Measurements from ENCODE around the gene BET1L. TPM values are rescaled to one million over a fixed set of nuclear protein-coding genes. Genes with fewer than 3 reads are reported as not detected.

BET1L gene
- 25.7 and 27.2 TPM in 2 replicates for total RNA-seq (2014; rRNA removed; shearing (Covaris generic))
- 76.6 and 78.5 TPM in 2 replicates for polyA plus RNA-seq (2016; fragmentation: Nextera tagmentation; extraction: Ambion mirVana)

- Histone ChIP-seq H3F3A (ENCODE audit: insufficient read depth) (peaks cover 20% of the 10 kb centered on the region), H3K9ac (peak within 1 kb of the TSS; percentile 99), H3K27ac (peak within 1 kb of the TSS; percentile 99), H3K9me2 (ENCODE audit: insufficient read depth) (no peaks in the 10 kb centered on the region), H2AFZ (peak within 1 kb of the TSS; percentile 37), H4K20me1 (ENCODE audit: insufficient read depth) (no peaks in the 10 kb centered on the region), H3K27me3 (replicated peaks; ENCODE audit: insufficient read depth) (no peaks in the 10 kb centered on the region), H3K79me2 (ENCODE audit: insufficient read depth) (peaks cover 88% of the 10 kb centered on the region), H3K36me3 (ENCODE audit: low read depth) (peaks cover 33% of the 10 kb centered on the region), H3K4me3 (peak within 1 kb of the TSS; percentile 93), H3K9me3 (ENCODE audit: low read depth) (no peaks in the 10 kb centered on the region), H3K4me2 (ENCODE audit: unreplicated experiment) (peak within 1 kb of the TSS; percentile 99), H3K4me1 (ENCODE audit: insufficient read depth) (peaks cover 34% of the 10 kb centered on the region)
- in situ Hi-C loops (cut with MboI) = no loop called here
- WGBS, 2 experiments (ENCODE audit: low coverage in 1 of 2, low lambda C conversion rate in 2 of 2, missing lambda C conversion rate in 2 of 2) = 1 to 2% methylated on average over 48 to 51 of the region's 63 CpGs
- peak; percentile 99 for DNase-seq
- TF ChIP-seq EZH2 (IDR thresholded peaks at IDR 0.05; ENCODE audit: insufficient read depth, poor library complexity, severe bottlenecking) (no peak), EZH2phosphoT487 (IDR thresholded peaks at IDR 0.05; ENCODE audit: insufficient read depth, low read depth) (no peak)
These were observed at the start of gene BET1L, which contains the start of gene RIC8A for GRCh38 chr11:207208-207862. Gene BET1L, minus strand, starts transcription at chr11:207399. Its CDS starts 78 bp downstream, at chr11:207321. Gene RIC8A, plus strand, starts transcription at chr11:207708. Its CDS starts 1,147 bp downstream, at chr11:208855.

- Histone ChIP-seq H3K9me3 (ENCODE audit: low read depth) (no peaks in the 10 kb centered on the region), H3K27ac (no peak overlapping the region), H4K20me1 (ENCODE audit: insufficient read depth) (no peaks in the 10 kb centered on the region), H3K9me2 (ENCODE audit: insufficient read depth) (no peaks in the 10 kb centered on the region), H3K4me3 (no peak overlapping the region), H3K4me2 (ENCODE audit: unreplicated experiment) (no peak overlapping the region), H3K27me3 (replicated peaks; ENCODE audit: insufficient read depth) (no peaks in the 10 kb centered on the region), H3K79me2 (ENCODE audit: insufficient read depth) (no peaks in the 10 kb centered on the region), H2AFZ (no peak overlapping the region), H3K4me1 (ENCODE audit: insufficient read depth) (no peaks in the 10 kb centered on the region), H3K36me3 (ENCODE audit: low read depth) (peaks cover 6% of the 10 kb centered on the region; the same call in 1 of the 2 replicates), H3K9ac (no peak overlapping the region), H3F3A (ENCODE audit: insufficient read depth) (peaks cover 11% of the 10 kb centered on the region; the same call in 1 of the 2 replicates)
- no peak for DNase-seq
- in situ Hi-C loops (cut with MboI) = no loop called here
- TF ChIP-seq EZH2 (IDR thresholded peaks at IDR 0.05; ENCODE audit: insufficient read depth, poor library complexity, severe bottlenecking) (no peak), EZH2phosphoT487 (IDR thresholded peaks at IDR 0.05; ENCODE audit: insufficient read depth, low read depth) (no peak)
- 96% methylated on average over 2 of the region's 2 CpGs for WGBS, 2 experiments (ENCODE audit: low coverage in 1 of 2, low lambda C conversion rate in 2 of 2, missing lambda C conversion rate in 2 of 2)
These were observed 48.6 kb upstream of the BET1L start for GRCh38 chr11:255816-256215.

- peak; percentile 28 for DNase-seq
- Histone ChIP-seq H3K9ac (no peak overlapping the region), H3K4me3 (no peak overlapping the region), H3K79me2 (ENCODE audit: insufficient read depth) (no peaks in the 10 kb centered on the region), H3K4me2 (ENCODE audit: unreplicated experiment) (no peak overlapping the region), H3K9me3 (ENCODE audit: low read depth) (no peaks in the 10 kb centered on the region), H3K27me3 (replicated peaks; ENCODE audit: insufficient read depth) (no peaks in the 10 kb centered on the region), H3K4me1 (ENCODE audit: insufficient read depth) (no peaks in the 10 kb centered on the region), H3K36me3 (ENCODE audit: low read depth) (peaks cover 11% of the 10 kb centered on the region; the same call in 1 of the 2 replicates), H4K20me1 (ENCODE audit: insufficient read depth) (no peaks in the 10 kb centered on the region), H3K27ac (no peak overlapping the region), H2AFZ (no peak overlapping the region), H3K9me2 (ENCODE audit: insufficient read depth) (no peaks in the 10 kb centered on the region), H3F3A (ENCODE audit: insufficient read depth) (peaks cover 13% of the 10 kb centered on the region; the same call in 1 of the 2 replicates)
- TF ChIP-seq EZH2phosphoT487 (IDR thresholded peaks at IDR 0.05; ENCODE audit: insufficient read depth, low read depth) = no peak
- no peak for TF ChIP-seq EZH2 (IDR thresholded peaks at IDR 0.05; ENCODE audit: insufficient read depth, poor library complexity, severe bottlenecking)
- in situ Hi-C loops (cut with MboI) = no loop called here
- 55 to 61% methylated on average over 3 of the region's 3 CpGs for WGBS, 2 experiments (ENCODE audit: low coverage in 1 of 2, low lambda C conversion rate in 2 of 2, missing lambda C conversion rate in 2 of 2)
These were observed 48.0 kb upstream of the BET1L start for GRCh38 chr11:255176-255575.

- no peak for DNase-seq
- H3K36me3 ChIP-seq (ENCODE audit: low read depth) = peaks cover 15% of the 10 kb centered on the region
- in situ Hi-C loops (cut with MboI) = no loop called here
- no peaks in the 10 kb centered on the region for H3K4me1 ChIP-seq (ENCODE audit: insufficient read depth)
- no peak overlapping the region for H3K27ac ChIP-seq
- H4K20me1 ChIP-seq (ENCODE audit: insufficient read depth) = no peaks in the 10 kb centered on the region
- no peak overlapping the region for H3K4me2 ChIP-seq (ENCODE audit: unreplicated experiment)
- no peak for TF ChIP-seq EZH2 (IDR thresholded peaks at IDR 0.05; ENCODE audit: insufficient read depth, poor library complexity, severe bottlenecking)
- no peak for TF ChIP-seq EZH2phosphoT487 (IDR thresholded peaks at IDR 0.05; ENCODE audit: insufficient read depth, low read depth)
- H3K9ac ChIP-seq = no peak overlapping the region
- peaks cover 13% of the 10 kb centered on the region; the same call in 1 of the 2 replicates for H3F3A ChIP-seq (ENCODE audit: insufficient read depth)
- no peak overlapping the region for H3K4me3 ChIP-seq
- no peaks in the 10 kb centered on the region for H3K9me3 ChIP-seq (ENCODE audit: low read depth)
- no peak overlapping the region for H2AFZ ChIP-seq
- 96 to 100% methylated on average over 5 of the region's 5 CpGs for WGBS, 2 experiments (ENCODE audit: low coverage in 1 of 2, low lambda C conversion rate in 2 of 2, missing lambda C conversion rate in 2 of 2)
- H3K79me2 ChIP-seq (ENCODE audit: insufficient read depth) = no peaks in the 10 kb centered on the region
- no peaks in the 10 kb centered on the region for H3K27me3 ChIP-seq (replicated peaks; ENCODE audit: insufficient read depth)
- H3K9me2 ChIP-seq (ENCODE audit: insufficient read depth) = no peaks in the 10 kb centered on the region
These were observed 46.7 kb upstream of the BET1L start for GRCh38 chr11:253886-254270.

All from GM23248 (cell line).